ENCODE results near the gene CRAMP1. TPM values are rescaled to one million over a fixed set of nuclear protein-coding genes. Genes with fewer than 3 reads are reported as not detected.

The CRAMP1 gene
- total RNA-seq, 1 donor from 2014 or later = 29.4 TPM

GRCh38 chr16:1596516-1596915 is 15.6 kb upstream of the CRAMP1 start:
- intact Hi-C loops (cut with micrococcal nuclease) = no loop called here

- intact Hi-C loops (cut with micrococcal nuclease) = no loop called here
These were observed 15.0 kb upstream of the CRAMP1 start for GRCh38 chr16:1597154-1597553.

GRCh38 chr16:1601031-1601430 is 11.1 kb upstream of the CRAMP1 start:
- intact Hi-C loops (cut with micrococcal nuclease) = no loop called here

- intact Hi-C loops (cut with micrococcal nuclease) = no loop called here
These were observed 10.7 kb upstream of the CRAMP1 start for GRCh38 chr16:1601489-1601888.

- intact Hi-C loops (cut with micrococcal nuclease) = no loop called here
These were observed 9.9 kb upstream of the CRAMP1 start for GRCh38 chr16:1602285-1602684.

- intact Hi-C loops (cut with micrococcal nuclease) = no loop called here
These were observed 5.4 kb upstream of the CRAMP1 start for GRCh38 chr16:1606774-1607173.

GRCh38 chr16:1607971-1608370 is 4.2 kb upstream of the CRAMP1 start:
- intact Hi-C loops (cut with micrococcal nuclease) = no loop called here

- intact Hi-C loops (cut with micrococcal nuclease) = loop anchor here (2.0 to 5.0 kb wide), 5 partner anchors 118 to 1023 kb away; partner anchors contain the start of genes CLCN7, FAHD1, HAGH and NUBP2
These were observed 1.9 kb upstream of the CRAMP1 start for GRCh38 chr16:1610071-1610898.

GRCh38 chr16:1610899-1611632 is 1.1 kb upstream of the CRAMP1 start:
- intact Hi-C loops (cut with micrococcal nuclease) = loop anchor here (1.0 to 5.0 kb wide), 6 partner anchors 68 to 1024 kb away; partner anchors contain the start of genes CLCN7, FAHD1, HAGH and NUBP2

- intact Hi-C loops (cut with micrococcal nuclease) = loop anchor here (2.0 to 5.0 kb wide), 5 partner anchors 121 to 1026 kb away; partner anchors contain the start of genes CLCN7, NUBP2, SPSB3 and TELO2
These were observed 1.1 kb downstream of the CRAMP1 start for GRCh38 chr16:1613211-1613622.

GRCh38 chr16:1613728-1614455 is 1.7 kb downstream of the CRAMP1 start:
- intact Hi-C loops (cut with micrococcal nuclease) = loop anchor here (2.0 to 5.0 kb wide), 5 partner anchors 122 to 1027 kb away; partner anchors contain the start of genes CLCN7, NUBP2, SPSB3 and TELO2

- intact Hi-C loops (cut with micrococcal nuclease) = loop anchor here (5.0 kb wide), 4 partner anchors 122 to 1027 kb away; partner anchors contain the start of genes CLCN7, NUBP2, SPSB3 and TELO2
These were observed 2.4 kb downstream of the CRAMP1 start for GRCh38 chr16:1614456-1615102.

- intact Hi-C loops (cut with micrococcal nuclease) = no loop called here
These were observed 3.6 kb downstream of the CRAMP1 start for GRCh38 chr16:1615761-1616160.

GRCh38 chr16:1619976-1620375 is 7.8 kb downstream of the CRAMP1 start:
- intact Hi-C loops (cut with micrococcal nuclease) = no loop called here

GRCh38 chr16:1620391-1620790 is 8.2 kb downstream of the CRAMP1 start:
- intact Hi-C loops (cut with micrococcal nuclease) = no loop called here

- intact Hi-C loops (cut with micrococcal nuclease) = no loop called here
These were observed 9.7 kb downstream of the CRAMP1 start for GRCh38 chr16:1621851-1622250.

- intact Hi-C loops (cut with micrococcal nuclease) = no loop called here
These were observed 14.2 kb downstream of the CRAMP1 start for GRCh38 chr16:1626327-1626726.

GRCh38 chr16:1626776-1627175 is 14.6 kb downstream of the CRAMP1 start:
- intact Hi-C loops (cut with micrococcal nuclease) = no loop called here

- intact Hi-C loops (cut with micrococcal nuclease) = no loop called here
These were observed 18.5 kb downstream of the CRAMP1 start for GRCh38 chr16:1630450-1631213.

- intact Hi-C loops (cut with micrococcal nuclease) = no loop called here
These were observed 19.1 kb downstream of the CRAMP1 start for GRCh38 chr16:1631230-1631629.

All from T-helper 2 cell treated with Interferon-gamma antibody and Interleukin-4, amounts not matched to agents 100 ng/mL and 5 ng/mL, for 36 hours (primary cell).